ENCODE measurements around the gene TNFSF10. TPM values are rescaled to one million over a fixed set of nuclear protein-coding genes. Genes with fewer than 3 reads are reported as not detected.

The TNFSF10 gene
- total and polyA plus RNA-seq, 7 experiments from 2014 or later: 10.8 to 234 (median 45.4) TPM

DNA sequence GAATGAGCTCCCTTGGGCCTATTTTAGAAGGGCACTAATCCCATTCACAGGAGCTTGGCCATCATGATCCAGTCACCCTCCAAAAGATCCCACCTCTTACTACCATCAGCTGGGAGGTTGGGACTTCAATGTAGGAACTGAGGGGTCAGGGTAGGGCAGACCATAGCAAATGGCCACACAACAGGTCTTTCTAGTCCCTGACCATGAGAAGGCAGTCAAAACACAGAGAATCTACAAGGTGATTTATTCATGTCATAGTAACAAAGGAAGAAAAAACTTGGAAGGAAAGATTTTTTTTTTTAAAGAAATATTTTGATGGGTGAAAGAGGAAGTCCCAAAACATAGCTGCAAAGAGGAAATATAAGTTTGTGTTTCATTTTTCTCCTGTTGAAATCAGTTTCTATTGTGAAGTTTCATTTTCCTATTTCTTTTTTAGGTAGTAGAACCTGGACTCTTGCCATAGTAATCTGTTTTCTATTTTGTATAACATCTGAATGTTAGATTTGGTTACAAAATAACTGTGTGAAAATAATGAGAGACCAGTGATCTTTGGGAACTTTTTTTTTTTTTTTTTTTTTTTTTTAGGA lies 23.5 kb upstream of the TNFSF10 start:
- ChIA-PET CTCF (no interaction called here), POLR2A (interaction anchor here (0.7 to 1.7 kb wide), 4 partner anchors 13 to 24 kb away, joined by 4 to 6 read pairs (median 6); partner anchors contain the start of gene TNFSF10)
- H3K9me3 ChIP-seq (ENCODE audit: control insufficient read depth in 2 of 3, low read length in 3 of 3): no peaks in the 10 kb centered on the region
- no peak for ATAC-seq
- peaks cover 0 to 7% (median 0%) of the 10 kb centered on the region in 5 donors for H3K36me3 Mint-ChIP-seq
- H3K27me3 Mint-ChIP-seq: no peaks in the 10 kb centered on the region
- H3K36me3 ChIP-seq (ENCODE audit: control insufficient read depth in 2 of 3, insufficient read depth in 3 of 3, low read length in 3 of 3): no peaks in the 10 kb centered on the region
- H3K4me1 ChIP-seq (ENCODE audit: control insufficient read depth in 2 of 2, insufficient read depth in 2 of 2, low read length in 2 of 2): peaks cover 0 to 16% of the 10 kb centered on the region in 2 donors
- DNase-seq: no peak
- H3K27ac ChIP-seq (ENCODE audit: low read depth, low read length): no peak overlapping the region
- intact Hi-C loops (cut with micrococcal nuclease): loop anchor here (1.0 to 5.0 kb wide), 4 partner anchors 9 to 46 kb away; no protein-coding TSS in a partner anchor
- H3K4me3 ChIP-seq (ENCODE audit: low read length): no peak overlapping the region
- no peaks in the 10 kb centered on the region for H3K27me3 ChIP-seq (ENCODE audit: control insufficient read depth in 2 of 2, insufficient read depth in 2 of 2, low read length in 2 of 2)
- peaks cover 26 to 69% (median 53%) of the 10 kb centered on the region in 7 donors for H3K4me1 Mint-ChIP-seq
- peak overlapping the region in 9 of 10 donors; percentile 41 to 69 (median 61) for H3K4me3 Mint-ChIP-seq
- peak overlapping the region; percentile 27 to 91 (median 72) for H3K27ac Mint-ChIP-seq
- peaks cover 0 to 7% (median 0%) of the 10 kb centered on the region in 11 donors for H3K9me3 Mint-ChIP-seq

DNA sequence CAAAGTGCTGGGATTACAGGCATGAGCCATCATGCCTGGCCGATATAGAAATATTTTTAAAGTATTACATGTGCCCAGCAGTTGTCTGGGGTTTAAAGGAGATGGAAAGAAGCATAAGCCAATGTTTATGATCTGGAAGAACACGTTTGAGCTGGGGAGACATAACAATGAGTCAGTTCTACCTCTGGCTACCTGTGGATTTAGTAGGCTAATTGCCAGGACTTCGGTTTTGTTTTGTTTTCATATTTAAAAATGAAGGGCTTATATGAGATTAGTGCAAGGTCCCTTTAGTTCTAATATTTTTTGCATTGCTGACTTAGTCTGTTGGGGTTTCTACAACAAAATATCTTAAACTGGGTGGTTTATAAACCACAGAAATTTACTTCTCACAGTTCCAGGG lies 22.9 kb upstream of the TNFSF10 start:
- Mint-ChIP-seq H3K9me3 (peaks cover 0 to 7% (median 0%) of the 10 kb centered on the region in 11 donors), H3K4me1 (peaks cover 25 to 63% (median 47%) of the 10 kb centered on the region in 7 donors), H3K27me3 (no peaks in the 10 kb centered on the region), H3K36me3 (peaks cover 0 to 7% (median 0%) of the 10 kb centered on the region in 5 donors), H3K27ac (peak overlapping the region; percentile 27 to 91 (median 61)), H3K4me3 (peak overlapping the region in 2 of 10 donors; percentile 63 to 69)
- Histone ChIP-seq H3K9me3 (ENCODE audit: control insufficient read depth in 2 of 3, low read length in 3 of 3) (no peaks in the 10 kb centered on the region), H3K27ac (ENCODE audit: low read depth, low read length) (no peak overlapping the region), H3K27me3 (ENCODE audit: control insufficient read depth in 2 of 2, insufficient read depth in 2 of 2, low read length in 2 of 2) (no peaks in the 10 kb centered on the region), H3K4me3 (ENCODE audit: low read length) (no peak overlapping the region), H3K36me3 (ENCODE audit: control insufficient read depth in 2 of 3, insufficient read depth in 3 of 3, low read length in 3 of 3) (no peaks in the 10 kb centered on the region), H3K4me1 (ENCODE audit: control insufficient read depth in 2 of 2, insufficient read depth in 2 of 2, low read length in 2 of 2) (peaks cover 0 to 16% of the 10 kb centered on the region in 2 donors)
- no peak for ATAC-seq
- POLR2A ChIA-PET: interaction anchor here (1.1 to 1.7 kb wide), 3 partner anchors 13 to 23 kb away, joined by 5 to 6 read pairs (median 6); partner anchors contain the start of gene TNFSF10
- DNase-seq: no peak
- CTCF ChIA-PET: no interaction called here
- intact Hi-C loops (cut with micrococcal nuclease): loop anchor here (1.0 to 5.0 kb wide), 4 partner anchors 9 to 46 kb away; no protein-coding TSS in a partner anchor

DNA sequence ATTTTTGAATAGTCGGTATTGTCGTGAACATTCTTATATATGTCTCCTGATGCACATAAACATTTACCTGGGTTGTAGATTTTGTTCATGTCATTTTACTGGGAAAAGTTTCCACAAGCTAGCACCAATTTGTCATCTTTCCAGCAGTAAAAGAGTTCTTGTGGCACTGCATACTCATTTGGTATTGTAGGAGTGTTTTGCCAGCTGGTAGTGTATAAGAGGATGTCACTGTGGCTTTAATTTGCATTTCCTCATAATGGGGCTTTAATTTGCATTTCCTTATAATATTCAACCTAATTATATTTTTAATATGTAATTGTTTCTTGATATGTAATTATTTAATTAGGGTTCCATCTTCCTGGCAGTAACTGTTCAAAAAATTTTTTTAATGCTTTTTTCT lies 21.2 kb upstream of the TNFSF10 start:
- no peak for ATAC-seq
- Histone ChIP-seq H3K4me3 (ENCODE audit: low read length) (no peak overlapping the region), H3K36me3 (ENCODE audit: control insufficient read depth in 2 of 3, insufficient read depth in 3 of 3, low read length in 3 of 3) (no peaks in the 10 kb centered on the region), H3K27ac (ENCODE audit: low read depth, low read length) (no peak overlapping the region), H3K27me3 (ENCODE audit: control insufficient read depth in 2 of 2, insufficient read depth in 2 of 2, low read length in 2 of 2) (no peaks in the 10 kb centered on the region), H3K4me1 (ENCODE audit: control insufficient read depth in 2 of 2, insufficient read depth in 2 of 2, low read length in 2 of 2) (peaks cover 0 to 16% of the 10 kb centered on the region in 2 donors), H3K9me3 (ENCODE audit: control insufficient read depth in 2 of 3, low read length in 3 of 3) (no peaks in the 10 kb centered on the region)
- Mint-ChIP-seq H3K4me1 (peaks cover 19 to 58% (median 40%) of the 10 kb centered on the region in 7 donors), H3K9me3 (peaks cover 0 to 7% (median 0%) of the 10 kb centered on the region in 11 donors), H3K4me3 (peak overlapping the region in 1 of 10 donors; percentile 27), H3K27ac (peak overlapping the region in 4 of 9 donors; percentile 3 to 72 (median 15)), H3K27me3 (no peaks in the 10 kb centered on the region), H3K36me3 (peaks cover 0 to 7% (median 0%) of the 10 kb centered on the region in 5 donors)
- ChIA-PET POLR2A (interaction anchor here (2.2 kb wide), 1 partner anchor 22 kb away, joined by 9 read pairs; the partner anchor contains the start of gene TNFSF10), CTCF (interaction anchor here (1.2 kb wide), 1 partner anchor 52 kb away, joined by 3 read pairs; no protein-coding TSS in a partner anchor)
- intact Hi-C loops (cut with micrococcal nuclease): no loop called here
- no peak for DNase-seq

DNA sequence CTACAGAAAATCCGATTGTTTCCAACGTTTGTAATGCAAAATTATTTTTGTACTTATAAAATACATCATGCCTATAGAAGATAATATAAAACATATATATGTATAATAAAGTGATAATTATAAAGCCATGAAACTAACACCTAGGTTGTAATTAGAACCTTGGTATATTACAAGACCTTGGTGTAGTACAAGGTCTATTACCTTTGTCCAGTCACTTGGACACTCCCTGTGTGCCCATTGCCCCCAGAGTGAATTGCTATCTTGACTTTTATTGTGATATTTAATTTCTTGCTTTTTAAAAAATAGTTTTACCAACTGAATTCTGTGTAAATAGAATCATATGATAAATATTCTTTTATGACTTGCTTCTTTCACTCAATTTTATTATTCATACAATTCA lies 20.7 kb upstream of the TNFSF10 start:
- Histone ChIP-seq H3K4me3 (ENCODE audit: low read length) (no peak overlapping the region), H3K36me3 (ENCODE audit: control insufficient read depth in 2 of 3, insufficient read depth in 3 of 3, low read length in 3 of 3) (no peaks in the 10 kb centered on the region), H3K27ac (ENCODE audit: low read depth, low read length) (no peak overlapping the region), H3K4me1 (ENCODE audit: control insufficient read depth in 2 of 2, insufficient read depth in 2 of 2, low read length in 2 of 2) (peaks cover 0 to 21% of the 10 kb centered on the region in 2 donors), H3K27me3 (ENCODE audit: control insufficient read depth in 2 of 2, insufficient read depth in 2 of 2, low read length in 2 of 2) (no peaks in the 10 kb centered on the region), H3K9me3 (ENCODE audit: control insufficient read depth in 2 of 3, low read length in 3 of 3) (no peaks in the 10 kb centered on the region)
- DNase-seq (no peak), ATAC-seq (no peak)
- Mint-ChIP-seq H3K27me3 (no peaks in the 10 kb centered on the region), H3K9me3 (peaks cover 0 to 6% (median 0%) of the 10 kb centered on the region in 11 donors), H3K27ac (peak overlapping the region in 3 of 9 donors; percentile 3 to 21 (median 18)), H3K36me3 (peaks cover 0 to 7% (median 0%) of the 10 kb centered on the region in 5 donors), H3K4me3 (no peak overlapping the region), H3K4me1 (peaks cover 16 to 60% (median 45%) of the 10 kb centered on the region in 7 donors)
- CTCF ChIA-PET: interaction anchor here (1.5 kb wide), 1 partner anchor 13 kb away, joined by 4 read pairs; no protein-coding TSS in a partner anchor
- intact Hi-C loops (cut with micrococcal nuclease): no loop called here
- POLR2A ChIA-PET: interaction anchor here (1.0 to 2.2 kb wide), 3 partner anchors 21 to 52 kb away, joined by 3 to 9 read pairs (median 4); partner anchors contain the start of gene TNFSF10

- peaks cover 18 to 60% (median 50%) of the 10 kb centered on the region in 7 donors for H3K4me1 Mint-ChIP-seq
- Histone ChIP-seq H3K27me3 (ENCODE audit: control insufficient read depth in 2 of 2, insufficient read depth in 2 of 2, low read length in 2 of 2) (no peaks in the 10 kb centered on the region), H3K4me1 (ENCODE audit: control insufficient read depth in 2 of 2, insufficient read depth in 2 of 2, low read length in 2 of 2) (peaks cover 0 to 26% of the 10 kb centered on the region in 2 donors), H3K27ac (ENCODE audit: low read depth, low read length) (no peak overlapping the region), H3K9me3 (ENCODE audit: control insufficient read depth in 2 of 3, low read length in 3 of 3) (no peaks in the 10 kb centered on the region), H3K36me3 (ENCODE audit: control insufficient read depth in 2 of 3, insufficient read depth in 3 of 3, low read length in 3 of 3) (no peaks in the 10 kb centered on the region), H3K4me3 (ENCODE audit: low read length) (no peak overlapping the region)
- ChIA-PET POLR2A (interaction anchor here (1.0 to 2.2 kb wide), 3 partner anchors 21 to 52 kb away, joined by 3 to 9 read pairs (median 4); partner anchors contain the start of gene TNFSF10), CTCF (interaction anchor here (1.5 kb wide), 1 partner anchor 13 kb away, joined by 4 read pairs; no protein-coding TSS in a partner anchor)
- H3K27ac Mint-ChIP-seq: peak overlapping the region in 4 of 9 donors; percentile 9 to 44 (median 30)
- H3K9me3 Mint-ChIP-seq: peaks cover 0 to 4% (median 0%) of the 10 kb centered on the region in 11 donors
- H3K27me3 Mint-ChIP-seq: no peaks in the 10 kb centered on the region
- H3K36me3 Mint-ChIP-seq: peaks cover 0 to 5% (median 0%) of the 10 kb centered on the region in 5 donors
- intact Hi-C loops (cut with micrococcal nuclease): no loop called here
- peak overlapping the region in 1 of 10 donors; percentile 19 for H3K4me3 Mint-ChIP-seq
- ATAC-seq (no peak), DNase-seq (no peak)
Measured at GRCh38 chr3:172543419-172543818, 20.2 kb upstream of the TNFSF10 start.

DNA sequence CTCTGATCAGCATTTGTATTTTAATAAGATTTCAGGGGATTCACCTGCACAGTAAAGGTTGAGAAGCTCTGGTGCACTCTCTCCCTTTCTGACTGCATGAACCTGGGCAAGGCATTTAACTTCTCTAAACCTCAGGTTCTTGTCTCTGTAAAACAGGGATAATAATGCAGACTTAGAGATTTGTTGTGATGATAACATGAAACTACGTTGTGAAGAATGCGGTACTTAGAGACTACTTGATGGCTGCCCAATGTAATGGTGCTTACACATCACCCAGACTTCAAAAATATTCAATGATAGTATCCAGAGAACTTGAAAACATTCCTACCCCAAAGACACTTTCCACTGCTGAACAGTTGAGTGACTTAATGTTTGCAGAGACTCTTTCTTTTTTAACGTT lies 19.8 kb upstream of the TNFSF10 start:
- no peaks in the 10 kb centered on the region for H3K27me3 Mint-ChIP-seq
- H3K4me3 ChIP-seq (ENCODE audit: low read length): no peak overlapping the region
- H3K36me3 ChIP-seq (ENCODE audit: control insufficient read depth in 2 of 3, insufficient read depth in 3 of 3, low read length in 3 of 3): no peaks in the 10 kb centered on the region
- ChIA-PET POLR2A (interaction anchor here (1.0 kb wide), 2 partner anchors 24 to 53 kb away, joined by 3 to 4 read pairs; no protein-coding TSS in a partner anchor), CTCF (interaction anchor here (1.5 kb wide), 1 partner anchor 12 kb away, joined by 4 read pairs; no protein-coding TSS in a partner anchor)
- peaks cover 0 to 5% (median 0%) of the 10 kb centered on the region in 5 donors for H3K36me3 Mint-ChIP-seq
- DNase-seq (no peak), ATAC-seq (no peak)
- H3K9me3 ChIP-seq (ENCODE audit: control insufficient read depth in 2 of 3, low read length in 3 of 3): no peaks in the 10 kb centered on the region
- peak overlapping the region in 3 of 9 donors; percentile 9 to 44 (median 18) for H3K27ac Mint-ChIP-seq
- intact Hi-C loops (cut with micrococcal nuclease): no loop called here
- H3K27ac ChIP-seq (ENCODE audit: low read depth, low read length): no peak overlapping the region
- H3K4me3 Mint-ChIP-seq: no peak overlapping the region
- peaks cover 19 to 60% (median 51%) of the 10 kb centered on the region in 7 donors for H3K4me1 Mint-ChIP-seq
- H3K9me3 Mint-ChIP-seq: peaks cover 0 to under 1% (median 0%) of the 10 kb centered on the region in 11 donors
- H3K27me3 ChIP-seq (ENCODE audit: control insufficient read depth in 2 of 2, insufficient read depth in 2 of 2, low read length in 2 of 2): no peaks in the 10 kb centered on the region
- peaks cover 2 to 29% of the 10 kb centered on the region in 2 donors for H3K4me1 ChIP-seq (ENCODE audit: control insufficient read depth in 2 of 2, insufficient read depth in 2 of 2, low read length in 2 of 2)

Measured in naive thymus-derived CD4-positive, alpha-beta T cell (primary cell).